ENCODE results near the gene NBPF11. TPM values are rescaled to one million over a fixed set of nuclear protein-coding genes. Genes with fewer than 3 reads are reported as not detected.
"Not testable (repeated sequence)": the region's sequence is repeated elsewhere in the genome, so short reads cannot be mapped to it uniquely, and the experiment has no call there.

NBPF11 gene
- 15.4 and 15.7 TPM in 2 replicates for total RNA-seq (2022)
- Bru-seq, nascent RNA, result percentile 78 among the genes with signal in this experiment
- BruChase-seq, experiment 1, labeled RNA remaining after a 6-hour chase, result percentile 70 among the genes with signal in this experiment
- percentile 83 among the genes with signal in this experiment for BruChase-seq, experiment 2, labeled RNA remaining after a 2-hour chase
- long read RNA-seq, full-length matches to known transcripts, result 1 of 20 reads
- long read RNA-seq, partial matches to known transcripts, result 3 of 20 reads
- long read RNA-seq, other reads (novel, unspliced or antisense), result 16 of 20 reads

GRCh38 chr1:148151911-148152656, at the start of gene NBPF11:
NBPF11 (minus strand) TSS chr1:148152281; CDS start chr1:148127003, 25,278 bp downstream.
- Mint-ChIP-seq H3K27ac (ENCODE audit: low read depth, unreplicated experiment) (peak within 1 kb of the TSS; percentile 98), H3K27me3 (ENCODE audit: insufficient read depth, unreplicated experiment) (peaks cover 12% of the 10 kb centered on the region), H3K4me3 (ENCODE audit: unreplicated experiment) (peak within 1 kb of the TSS; percentile 99)
- BruUV-seq (replicated peaks); H3K9me3 Mint-ChIP-seq (ENCODE audit: unreplicated experiment); intact Hi-C loops (cut with micrococcal nuclease); H3K36me3 Mint-ChIP-seq (ENCODE audit: insufficient read depth, unreplicated experiment); H3K4me1 Mint-ChIP-seq (ENCODE audit: insufficient read depth, unreplicated experiment): not testable (repeated sequence)
- POLR2A ChIA-PET, result interaction anchor here (0.7 to 1.2 kb wide), 4 partner anchors 111 to 868 kb away, joined by 3 to 11 read pairs (median 4); no protein-coding TSS in a partner anchor
- peak; percentile 90 for DNase-seq (ENCODE audit: unreplicated experiment)
- CTCF ChIA-PET, result interaction anchor here (0.6 kb wide), 1 partner anchor 513 kb away, joined by 4 read pairs; no protein-coding TSS in a partner anchor

GRCh38 chr1:148197396-148197795, 45.3 kb upstream of the NBPF11 start:
- H3K27ac Mint-ChIP-seq (ENCODE audit: low read depth, unreplicated experiment); H3K36me3 Mint-ChIP-seq (ENCODE audit: insufficient read depth, unreplicated experiment); BruUV-seq (replicated peaks); intact Hi-C loops (cut with micrococcal nuclease); DNase-seq (ENCODE audit: unreplicated experiment); H3K9me3 Mint-ChIP-seq (ENCODE audit: unreplicated experiment); H3K27me3 Mint-ChIP-seq (ENCODE audit: insufficient read depth, unreplicated experiment); CTCF ChIA-PET; H3K4me1 Mint-ChIP-seq (ENCODE audit: insufficient read depth, unreplicated experiment); H3K4me3 Mint-ChIP-seq (ENCODE audit: unreplicated experiment); POLR2A ChIA-PET: not testable (repeated sequence)

- H3K27me3 Mint-ChIP-seq (ENCODE audit: insufficient read depth, unreplicated experiment); H3K4me3 Mint-ChIP-seq (ENCODE audit: unreplicated experiment); H3K4me1 Mint-ChIP-seq (ENCODE audit: insufficient read depth, unreplicated experiment); H3K9me3 Mint-ChIP-seq (ENCODE audit: unreplicated experiment); DNase-seq (ENCODE audit: unreplicated experiment); H3K27ac Mint-ChIP-seq (ENCODE audit: low read depth, unreplicated experiment); H3K36me3 Mint-ChIP-seq (ENCODE audit: insufficient read depth, unreplicated experiment); intact Hi-C loops (cut with micrococcal nuclease); POLR2A ChIA-PET; BruUV-seq (replicated peaks); CTCF ChIA-PET: not testable (repeated sequence)
These were observed 44.9 kb upstream of the NBPF11 start for GRCh38 chr1:148196949-148197348.

GRCh38 chr1:148195115-148195514, 43.0 kb upstream of the NBPF11 start:
- H3K27me3 Mint-ChIP-seq (ENCODE audit: insufficient read depth, unreplicated experiment), result peaks cover 15% of the 10 kb centered on the region
- H3K36me3 Mint-ChIP-seq (ENCODE audit: insufficient read depth, unreplicated experiment); CTCF ChIA-PET; H3K27ac Mint-ChIP-seq (ENCODE audit: low read depth, unreplicated experiment); DNase-seq (ENCODE audit: unreplicated experiment); H3K4me1 Mint-ChIP-seq (ENCODE audit: insufficient read depth, unreplicated experiment); BruUV-seq (replicated peaks); H3K9me3 Mint-ChIP-seq (ENCODE audit: unreplicated experiment); POLR2A ChIA-PET; H3K4me3 Mint-ChIP-seq (ENCODE audit: unreplicated experiment); intact Hi-C loops (cut with micrococcal nuclease): not testable (repeated sequence)

GRCh38 chr1:148188768-148189167, 36.7 kb upstream of the NBPF11 start:
- H3K36me3 Mint-ChIP-seq (ENCODE audit: insufficient read depth, unreplicated experiment); H3K4me3 Mint-ChIP-seq (ENCODE audit: unreplicated experiment); DNase-seq (ENCODE audit: unreplicated experiment); H3K4me1 Mint-ChIP-seq (ENCODE audit: insufficient read depth, unreplicated experiment); H3K9me3 Mint-ChIP-seq (ENCODE audit: unreplicated experiment); POLR2A ChIA-PET; intact Hi-C loops (cut with micrococcal nuclease); CTCF ChIA-PET; BruUV-seq (replicated peaks); H3K27ac Mint-ChIP-seq (ENCODE audit: low read depth, unreplicated experiment): not testable (repeated sequence)
- H3K27me3 Mint-ChIP-seq (ENCODE audit: insufficient read depth, unreplicated experiment), result peaks cover 15% of the 10 kb centered on the region

- intact Hi-C loops (cut with micrococcal nuclease); H3K4me3 Mint-ChIP-seq (ENCODE audit: unreplicated experiment); DNase-seq (ENCODE audit: unreplicated experiment); H3K4me1 Mint-ChIP-seq (ENCODE audit: insufficient read depth, unreplicated experiment); BruUV-seq (replicated peaks); H3K36me3 Mint-ChIP-seq (ENCODE audit: insufficient read depth, unreplicated experiment); CTCF ChIA-PET; H3K27ac Mint-ChIP-seq (ENCODE audit: low read depth, unreplicated experiment); H3K9me3 Mint-ChIP-seq (ENCODE audit: unreplicated experiment); POLR2A ChIA-PET: not testable (repeated sequence)
- H3K27me3 Mint-ChIP-seq (ENCODE audit: insufficient read depth, unreplicated experiment), result peaks cover 11% of the 10 kb centered on the region
These were observed 26.6 kb upstream of the NBPF11 start for GRCh38 chr1:148178682-148179081.

GRCh38 chr1:148175414-148175813, 23.3 kb upstream of the NBPF11 start:
- POLR2A ChIA-PET; H3K36me3 Mint-ChIP-seq (ENCODE audit: insufficient read depth, unreplicated experiment); H3K9me3 Mint-ChIP-seq (ENCODE audit: unreplicated experiment): not testable (repeated sequence)

GRCh38 chr1:148171995-148172394, 19.9 kb upstream of the NBPF11 start:
- H3K27me3 Mint-ChIP-seq (ENCODE audit: insufficient read depth, unreplicated experiment), result peaks cover 18% of the 10 kb centered on the region
- intact Hi-C loops (cut with micrococcal nuclease); DNase-seq (ENCODE audit: unreplicated experiment); POLR2A ChIA-PET; BruUV-seq (replicated peaks); H3K36me3 Mint-ChIP-seq (ENCODE audit: insufficient read depth, unreplicated experiment); H3K4me3 Mint-ChIP-seq (ENCODE audit: unreplicated experiment); CTCF ChIA-PET; H3K27ac Mint-ChIP-seq (ENCODE audit: low read depth, unreplicated experiment); H3K9me3 Mint-ChIP-seq (ENCODE audit: unreplicated experiment); H3K4me1 Mint-ChIP-seq (ENCODE audit: insufficient read depth, unreplicated experiment): not testable (repeated sequence)

More at GRCh38 chr1:148175414-148175813, 23.3 kb upstream of the NBPF11 start:
- H3K4me3 Mint-ChIP-seq (ENCODE audit: unreplicated experiment); CTCF ChIA-PET; H3K27ac Mint-ChIP-seq (ENCODE audit: low read depth, unreplicated experiment); BruUV-seq (replicated peaks); H3K4me1 Mint-ChIP-seq (ENCODE audit: insufficient read depth, unreplicated experiment); DNase-seq (ENCODE audit: unreplicated experiment); intact Hi-C loops (cut with micrococcal nuclease): not testable (repeated sequence)
- H3K27me3 Mint-ChIP-seq (ENCODE audit: insufficient read depth, unreplicated experiment), result peaks cover 19% of the 10 kb centered on the region

All from MCF 10A (cell line).